AG09319 (cell line): ENCODE measurements around the gene PPIA.

Experiments
- DNase-seq: peaks from one replicate; pipeline ENCODE4 v3.0.0-alpha.2; 2010; ENCODE audit warnings: low read depth; ENCODE audit errors: extremely low read depth
- CTCF ChIP-seq: IDR thresholded peaks from 2 replicates; pipeline ENCODE4 v1.5.1; 2011; ENCODE audit warnings: low read depth, mild to moderate bottlenecking, inconsistent platforms, low read length, moderate library complexity

Gene PPIA

GRCh38 chr7:44847509-44847919 is 51.0 kb downstream of the PPIA start:
- peak; percentile 76 for TF ChIP-seq CTCF
- peak; percentile 59 for DNase-seq

GRCh38 chr7:44847920-44848634 is 51.6 kb downstream of the PPIA start, which contains the start of gene H2AZ2:
H2AZ2 (minus strand) TSS chr7:44848087; CDS start chr7:44847971, 116 bp downstream.
- peak; percentile 100 for DNase-seq
- TF ChIP-seq CTCF: no peak

- no peak for TF ChIP-seq CTCF
- DNase-seq: no peak
These were observed 52.9 kb downstream of the PPIA start for GRCh38 chr7:44849259-44849884.

- TF ChIP-seq CTCF: no peak
- DNase-seq: no peak
These were observed 53.5 kb downstream of the PPIA start for GRCh38 chr7:44849885-44850544.

GRCh38 chr7:44852590-44852989 is 56.1 kb downstream of the PPIA start:
- TF ChIP-seq CTCF: no peak

More at GRCh38 chr7:44852590-44852989, 56.1 kb downstream of the PPIA start:
- no peak for DNase-seq
